K562 treated with DMSO at 1 percent for 12 hours (cell line): Measurements from ENCODE around the gene IKZF5. TPM values are rescaled to one million over a fixed set of nuclear protein-coding genes. Genes with fewer than 3 reads are reported as not detected.

ENCODE experiments used
- total RNA-seq: library from RNA; unstranded; fragments of 300-600 nt; gene quantifications from 2 replicates; pipeline ENCODE4 v1.2.3, GENCODE V29; 2022; ENCODE audit not compliant: insufficient read depth

IKZF5 gene
- total RNA-seq = 1.5 and 7.7 TPM in 2 replicates

GRCh38 chr10:123008355-123009104 lies at the start of gene IKZF5, which contains the start of gene ACADSB:
TSS of gene IKZF5 (minus strand) at chr10:123008795. CDS start at chr10:122998625, 10,170 bp downstream.
TSS of gene ACADSB (plus strand) at chr10:123009006. CDS start at chr10:123009030, 24 bp downstream.

GRCh38 chr10:122980209-122981065 lies 28.2 kb downstream of the IKZF5 start, which contains the start of gene PSTK:
TSS of gene PSTK (plus strand) at chr10:122980401. CDS start at chr10:122980480, 79 bp downstream.

GRCh38 chr10:122953902-122954730 lies 54.5 kb downstream of the IKZF5 start, which contains the start of gene C10orf88:
TSS of gene C10orf88 (minus strand) at chr10:122954227. CDS start at chr10:122954178, 49 bp downstream.

Other genes starting within 250 kb of the IKZF5 start
- 1.0 TPM in 1 of 2 replicates, not detected in the other for gene CUZD1, start 162.9 kb downstream of the IKZF5 start, total RNA-seq
- 8.0 and 11.3 TPM in 2 replicates for gene FAM24B, start 129.2 kb downstream of the IKZF5 start, total RNA-seq
- not detected in 2 replicates for gene FAM24A, start 98.2 kb downstream of the IKZF5 start, total RNA-seq
- 2.2 and 5.1 TPM in 2 replicates for gene C10orf88, start 54.6 kb downstream of the IKZF5 start, total RNA-seq
- 8.7 and 9.7 TPM in 2 replicates for gene PSTK, start 28.4 kb downstream of the IKZF5 start, total RNA-seq
- 0.92 and 4.5 TPM in 2 replicates for gene ACADSB, start 211 bp upstream of the IKZF5 start, total RNA-seq
- 15.6 and 34.9 TPM in 2 replicates for gene HMX3, start 127.2 kb upstream of the IKZF5 start, total RNA-seq
- 1.4 and 2.5 TPM in 2 replicates for gene HMX2, start 139.3 kb upstream of the IKZF5 start, total RNA-seq
- gene BUB3, start 145.6 kb upstream of the IKZF5 start, total RNA-seq = 129 and 179 TPM in 2 replicates